ENCODE data around the gene RBPJ.

DNA sequence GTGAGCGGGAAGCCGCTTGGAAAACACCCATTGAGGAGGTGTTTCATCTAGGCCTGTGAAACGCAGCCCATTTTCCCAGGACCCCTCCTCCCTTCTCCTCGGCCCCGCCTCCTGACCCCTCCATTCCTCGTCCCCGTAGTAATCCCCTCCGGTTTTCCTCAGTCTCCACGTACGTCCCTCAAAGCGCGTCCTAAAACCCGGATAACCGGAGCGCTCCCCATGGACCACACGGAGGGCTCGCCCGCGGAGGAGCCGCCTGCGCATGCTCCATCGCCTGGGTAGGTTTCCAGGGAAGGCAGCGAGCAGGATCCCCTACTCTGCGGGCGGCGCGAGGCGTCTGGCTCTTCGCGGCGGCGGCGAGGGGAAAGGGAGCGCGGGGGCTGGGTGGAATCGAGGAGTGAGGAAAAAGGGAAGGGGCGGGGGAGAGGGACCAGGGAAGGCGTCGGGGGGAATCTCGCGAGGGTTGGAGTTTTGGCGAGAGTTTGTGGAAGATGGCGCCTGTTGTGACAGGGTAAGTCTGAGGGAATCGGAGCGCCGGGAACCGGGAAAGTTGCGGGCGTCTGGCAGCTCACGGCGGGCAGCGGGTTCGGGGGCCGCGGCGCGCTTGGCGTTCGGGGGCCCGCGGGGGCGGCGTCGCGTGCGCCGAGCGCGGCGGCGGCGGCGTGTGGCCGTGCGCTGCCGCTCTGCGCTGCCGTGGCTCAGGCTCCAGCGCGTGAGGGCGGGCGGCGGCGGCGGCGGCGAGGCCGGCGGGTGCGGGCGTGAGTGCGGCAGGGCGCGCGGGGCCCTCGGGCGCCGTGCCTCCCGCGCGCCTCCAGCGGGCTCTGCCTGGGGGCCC is at the start of gene RBPJ:
- TF ChIP-seq, protein P1, sequence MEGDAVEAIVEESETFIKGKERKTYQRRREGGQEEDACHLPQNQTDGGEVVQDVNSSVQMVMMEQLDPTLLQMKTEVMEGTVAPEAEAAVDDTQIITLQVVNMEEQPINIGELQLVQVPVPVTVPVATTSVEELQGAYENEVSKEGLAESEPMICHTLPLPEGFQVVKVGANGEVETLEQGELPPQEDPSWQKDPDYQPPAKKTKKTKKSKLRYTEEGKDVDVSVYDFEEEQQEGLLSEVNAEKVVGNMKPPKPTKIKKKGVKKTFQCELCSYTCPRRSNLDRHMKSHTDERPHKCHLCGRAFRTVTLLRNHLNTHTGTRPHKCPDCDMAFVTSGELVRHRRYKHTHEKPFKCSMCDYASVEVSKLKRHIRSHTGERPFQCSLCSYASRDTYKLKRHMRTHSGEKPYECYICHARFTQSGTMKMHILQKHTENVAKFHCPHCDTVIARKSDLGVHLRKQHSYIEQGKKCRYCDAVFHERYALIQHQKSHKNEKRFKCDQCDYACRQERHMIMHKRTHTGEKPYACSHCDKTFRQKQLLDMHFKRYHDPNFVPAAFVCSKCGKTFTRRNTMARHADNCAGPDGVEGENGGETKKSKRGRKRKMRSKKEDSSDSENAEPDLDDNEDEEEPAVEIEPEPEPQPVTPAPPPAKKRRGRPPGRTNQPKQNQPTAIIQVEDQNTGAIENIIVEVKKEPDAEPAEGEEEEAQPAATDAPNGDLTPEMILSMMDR (IDR thresholded peaks at IDR 0.05 in 8 of 11, conservative IDR thresholded peaks at IDR 0.05 in 3 of 11): peak in 1 of 11 experiments; percentile 7
- TF ChIP-seq POLR2A (IDR thresholded peaks at IDR 0.05): peak in 2 of 3 donors; percentile 17 to 44

Data from spleen (tissue), 7 donors.